ENCODE data around the gene TXLNB.

Gene TXLNB

GRCh38 chr6:139330306-139330705, 38.5 kb upstream of the TXLNB start:
- H3K79me2 ChIP-seq (ENCODE audit: low read length), result no peaks in the 10 kb centered on the region
- no peaks in the 10 kb centered on the region for H3K9me3 ChIP-seq (replicated peaks; ENCODE audit: insufficient read depth, low read length)
- no peak overlapping the region for H2AFZ ChIP-seq (ENCODE audit: low read length)
- no peaks in the 10 kb centered on the region for H3K27me3 ChIP-seq (replicated peaks; ENCODE audit: insufficient read depth, low read length)
- peaks cover 19% of the 10 kb centered on the region for H3K4me1 ChIP-seq (ENCODE audit: low read length)
- H3K9me2 ChIP-seq (replicated peaks; ENCODE audit: insufficient read depth, low read length), result no peaks in the 10 kb centered on the region
- no peaks in the 10 kb centered on the region for H4K20me1 ChIP-seq (ENCODE audit: insufficient read depth, low read length)
- no peak overlapping the region for H3K9ac ChIP-seq (ENCODE audit: low read length)
- H3K36me3 ChIP-seq (replicated peaks; ENCODE audit: insufficient read depth, low read length), result no peaks in the 10 kb centered on the region
- H3K4me3 ChIP-seq (ENCODE audit: low read length), result no peak overlapping the region
- H3K4me2 ChIP-seq (ENCODE audit: low read depth, low read length), result no peak overlapping the region
- H3F3A ChIP-seq (ENCODE audit: insufficient read depth, low read length), result peaks cover 13% of the 10 kb centered on the region
- no peak overlapping the region for H3K27ac ChIP-seq (ENCODE audit: low read length)
- no peak for DNase-seq
- TF ChIP-seq CTCF (IDR thresholded peaks at IDR 0.05; ENCODE audit: low read length), result no peak
- TF ChIP-seq EZH2 (optimal IDR thresholded peaks at IDR 0.05; ENCODE audit: low read depth, low read length), result no peak
- TF ChIP-seq EZH2phosphoT487 (IDR thresholded peaks at IDR 0.05; ENCODE audit: low read length), result no peak

- Histone ChIP-seq H3K4me3 (ENCODE audit: low read length) (no peak overlapping the region), H3K36me3 (replicated peaks; ENCODE audit: insufficient read depth, low read length) (no peaks in the 10 kb centered on the region), H3K27me3 (replicated peaks; ENCODE audit: insufficient read depth, low read length) (no peaks in the 10 kb centered on the region), H3K4me2 (ENCODE audit: low read depth, low read length) (no peak overlapping the region), H3K4me1 (ENCODE audit: low read length) (peaks cover 29% of the 10 kb centered on the region), H3F3A (ENCODE audit: insufficient read depth, low read length) (peaks cover 19% of the 10 kb centered on the region), H3K27ac (ENCODE audit: low read length) (no peak overlapping the region), H3K9ac (ENCODE audit: low read length) (no peak overlapping the region), H4K20me1 (ENCODE audit: insufficient read depth, low read length) (no peaks in the 10 kb centered on the region), H3K9me2 (replicated peaks; ENCODE audit: insufficient read depth, low read length) (no peaks in the 10 kb centered on the region), H3K9me3 (replicated peaks; ENCODE audit: insufficient read depth, low read length) (no peaks in the 10 kb centered on the region), H3K79me2 (ENCODE audit: low read length) (no peaks in the 10 kb centered on the region), H2AFZ (ENCODE audit: low read length) (no peak overlapping the region)
- no peak for DNase-seq
- TF ChIP-seq EZH2phosphoT487 (IDR thresholded peaks at IDR 0.05; ENCODE audit: low read length), result no peak
- TF ChIP-seq EZH2 (optimal IDR thresholded peaks at IDR 0.05; ENCODE audit: low read depth, low read length), result no peak
- TF ChIP-seq CTCF (IDR thresholded peaks at IDR 0.05; ENCODE audit: low read length), result no peak
Measured at GRCh38 chr6:139329224-139329623, 37.4 kb upstream of the TXLNB start.

GRCh38 chr6:139327038-139327437, 35.2 kb upstream of the TXLNB start:
- Histone ChIP-seq H3K27me3 (replicated peaks; ENCODE audit: insufficient read depth, low read length) (no peaks in the 10 kb centered on the region), H3K4me1 (ENCODE audit: low read length) (peaks cover 29% of the 10 kb centered on the region), H3K4me2 (ENCODE audit: low read depth, low read length) (peak overlapping the region; percentile 11; the same call in 1 of the 2 replicates), H3K9ac (ENCODE audit: low read length) (no peak overlapping the region; the same call in 1 of the 2 replicates), H3K79me2 (ENCODE audit: low read length) (no peaks in the 10 kb centered on the region), H3K4me3 (ENCODE audit: low read length) (no peak overlapping the region), H3K27ac (ENCODE audit: low read length) (peak overlapping the region; percentile 92; the same call in 1 of the 2 replicates), H3F3A (ENCODE audit: insufficient read depth, low read length) (peaks cover 26% of the 10 kb centered on the region), H2AFZ (ENCODE audit: low read length) (no peak overlapping the region), H3K9me2 (replicated peaks; ENCODE audit: insufficient read depth, low read length) (no peaks in the 10 kb centered on the region), H3K36me3 (replicated peaks; ENCODE audit: insufficient read depth, low read length) (no peaks in the 10 kb centered on the region), H4K20me1 (ENCODE audit: insufficient read depth, low read length) (no peaks in the 10 kb centered on the region), H3K9me3 (replicated peaks; ENCODE audit: insufficient read depth, low read length) (no peaks in the 10 kb centered on the region; the same call in 1 of the 2 replicates)
- DNase-seq, result peak; percentile 7
- no peak for TF ChIP-seq EZH2 (optimal IDR thresholded peaks at IDR 0.05; ENCODE audit: low read depth, low read length)
- TF ChIP-seq EZH2phosphoT487 (IDR thresholded peaks at IDR 0.05; ENCODE audit: low read length), result no peak
- no peak for TF ChIP-seq CTCF (IDR thresholded peaks at IDR 0.05; ENCODE audit: low read length)
